T-cell (primary cell): ENCODE data around the gene INPP4A. TPM values are rescaled to one million over a fixed set of nuclear protein-coding genes. Genes with fewer than 3 reads are reported as not detected.

Source experiments
- ATAC-seq, 4 experiments: fragments of 200-7000 bp in 3 of 4; fragments of 150-1000 bp in 1 of 4; cut with Tn5 transposase; replicated peaks in 1 of 4; 1 replicate in 3 of 4; 2 replicates in 1 of 4; pipeline ENCODE4 v1.10.0; 2021; ENCODE audit warnings: moderate library complexity in 3 of 4, mild to moderate bottlenecking in 2 of 4, moderate number of reproducible peaks in 1 of 4
- CTCF ChIA-PET, 2 donors: fragments of 300-600 bp; sonication (Branson Sonifier 250); formaldehyde crosslinking; loops; one replicate each; lab custom pipeline; 2022; ENCODE audit warnings: antibody characterized with exemption in 2 of 2; lab: Charles Lee
- POLR2A ChIA-PET, 2 donors: fragments of 300-600 bp; sonication (Branson Sonifier 250); formaldehyde crosslinking; loops; one replicate each; lab custom pipeline; 2022; ENCODE audit warnings: antibody characterized with exemption in 2 of 2; lab: Charles Lee
- DNase-seq, 35 experiments: peaks; one replicate each; pipeline versions ENCODE4 v3.0.0 to v3.0.0-alpha.2; 2013 to 2023
- H3K27ac ChIP-seq: one replicate; pipeline ENCODE4 v1.5.1; 2013; ENCODE audit warnings: low read length
- H3K27me3 ChIP-seq, 2 experiments: replicated peaks in 1 of 2; 1 replicate in 1 of 2; 2 replicates in 1 of 2; pipeline versions ENCODE4 v1.6.1 to v1.7.0; 2013; ENCODE audit warnings: low read length in 1 of 2, mixed read lengths in 1 of 2; ENCODE audit not compliant: control insufficient read depth in 2 of 2, insufficient read depth in 2 of 2; ENCODE audit errors: extremely low read depth in 1 of 2
- H3K36me3 ChIP-seq, 2 donors: 1 replicate in 1 of 2; 2 replicates in 1 of 2; pipeline versions ENCODE4 v1.6.1 to v1.7.0; 2013; ENCODE audit warnings: low read length in 1 of 2; ENCODE audit not compliant: control insufficient read depth in 2 of 2, insufficient read depth in 1 of 2; ENCODE audit errors: extremely low read depth in 1 of 2
- H3K4me1 ChIP-seq, 2 experiments: 1 replicate in 1 of 2; 2 replicates in 1 of 2; pipeline versions ENCODE4 v1.6.1 to v1.7.0; 2013; ENCODE audit warnings: low read length in 2 of 2, mixed read lengths in 1 of 2; ENCODE audit not compliant: insufficient read depth in 2 of 2, control insufficient read depth in 1 of 2; ENCODE audit errors: extremely low read depth in 1 of 2
- H3K4me3 ChIP-seq, 2 donors: 1 replicate in 1 of 2; 2 replicates in 1 of 2; pipeline versions ENCODE4 v1.5.1 to v1.7.0; 2013; ENCODE audit warnings: mild to moderate bottlenecking in 2 of 2, low read length in 1 of 2, moderate library complexity in 1 of 2; ENCODE audit not compliant: control insufficient read depth in 1 of 2; ENCODE audit errors: extremely low read depth in 1 of 2
- H3K9me3 ChIP-seq: 2 replicates; pipeline ENCODE4 v1.7.0; 2013
- H3K27ac Mint-ChIP-seq, 2 donors: one replicate each; pipeline ENCODE4 v1.8.0; 2020 to 2021; ENCODE audit warnings: mild to moderate bottlenecking in 2 of 2, mixed read lengths in 2 of 2
- H3K27me3 Mint-ChIP-seq, 2 donors: one replicate each; pipeline ENCODE4 v1.8.0; 2021 to 2022; ENCODE audit warnings: mixed read lengths in 2 of 2
- H3K36me3 Mint-ChIP-seq: one replicate; pipeline ENCODE4 v1.8.0; 2021; ENCODE audit warnings: mixed read lengths
- H3K4me1 Mint-ChIP-seq, 3 donors: one replicate each; pipeline ENCODE4 v1.8.0; 2020 to 2022; ENCODE audit warnings: mixed read lengths in 3 of 3, mild to moderate bottlenecking in 1 of 3
- H3K4me3 Mint-ChIP-seq, 3 donors: one replicate each; pipeline ENCODE4 v1.8.0; 2020 to 2022; ENCODE audit warnings: mild to moderate bottlenecking in 3 of 3, mixed read lengths in 3 of 3, moderate library complexity in 3 of 3
- H3K9me3 Mint-ChIP-seq, 3 donors: one replicate each; pipeline ENCODE4 v1.8.0; 2020 to 2022; ENCODE audit warnings: mixed read lengths in 3 of 3
- WGBS: methylation state at CpG from one replicate; pipeline ENCODE4 v1.1.5; 2013; ENCODE audit warnings: missing lambda C conversion rate; ENCODE audit not compliant: insufficient coverage; 5-methylcytosine and 5-hydroxymethylcytosine counted together
- total RNA-seq, 35 experiments: library from RNA in 6 of 35; stranded (reverse) in 6 of 35; fragments of 120-200 nt in 1 of 35; gene quantifications; one replicate each; pipeline versions ENCODE4 v1.2.1 to v1.2.4 and lab custom pipeline; 2013 to 2026

INPP4A gene
- total RNA-seq, 5 donors from 2014 or later (not counting 1 experiment from before 2014, with no cell fraction given): 126 to 153 (median 136) TPM

DNA sequence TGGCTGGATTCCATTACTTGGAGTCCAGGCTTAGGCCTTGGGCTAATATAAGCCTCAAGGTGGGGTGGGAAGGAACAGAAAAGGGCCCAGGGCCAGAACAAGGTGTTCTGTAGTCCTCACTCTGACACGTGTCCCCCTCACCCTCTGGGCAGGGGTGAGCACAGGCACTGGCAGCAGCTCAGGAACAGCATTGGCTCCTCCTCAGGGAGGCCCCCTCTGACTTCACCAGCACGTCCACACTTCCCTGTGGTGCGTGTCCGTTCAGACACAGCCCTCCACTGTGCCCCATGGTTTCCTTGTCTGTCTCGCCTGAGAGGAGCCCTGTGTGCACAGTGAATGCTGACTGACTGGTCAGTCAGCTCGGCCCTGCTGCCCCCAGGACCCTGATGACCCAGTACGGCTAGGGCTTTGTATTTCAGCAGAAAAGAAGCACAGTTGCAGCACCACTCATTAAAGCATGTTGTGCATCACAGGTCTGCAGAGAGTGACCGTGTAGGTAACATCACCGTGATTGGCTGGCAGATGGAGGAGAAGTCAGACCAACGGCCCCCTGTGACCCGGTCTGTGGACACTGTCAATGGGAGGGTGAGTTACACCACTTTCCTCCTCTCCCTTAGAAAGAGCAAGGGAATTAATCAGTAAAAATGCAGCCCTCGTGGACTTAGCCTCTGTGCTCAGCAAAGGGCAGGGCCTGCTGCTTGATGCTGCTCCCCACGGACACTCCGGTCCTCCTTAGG lies 92.9 kb downstream of the INPP4A start:
- no peaks in the 10 kb centered on the region for H3K4me1 Mint-ChIP-seq
- H3K27me3 ChIP-seq: no peaks in the 10 kb centered on the region
- DNase-seq (no peak), ATAC-seq (no peak)
- H3K36me3 Mint-ChIP-seq: peaks cover 64% of the 10 kb centered on the region
- H3K36me3 ChIP-seq: peaks cover 31 to 86% of the 10 kb centered on the region in 2 donors
- H3K4me3 ChIP-seq: no peak overlapping the region
- H3K27ac Mint-ChIP-seq: peak overlapping the region in 1 of 2 donors; percentile 34
- H3K4me1 ChIP-seq: no peaks in the 10 kb centered on the region
- 99% methylated on average over 10 of the region's 14 CpGs for WGBS
- no peaks in the 10 kb centered on the region for H3K9me3 ChIP-seq
- no peaks in the 10 kb centered on the region for H3K27me3 Mint-ChIP-seq
- no peak overlapping the region for H3K4me3 Mint-ChIP-seq
- ChIA-PET CTCF (no interaction called here), POLR2A (interaction anchor here in 1 of 2 donors (1.2 kb wide), 1 partner anchor 23 kb away, joined by 3 read pairs; no protein-coding TSS in a partner anchor)
- H3K27ac ChIP-seq: no peak overlapping the region
- H3K9me3 Mint-ChIP-seq: no peaks in the 10 kb centered on the region

- H3K36me3 Mint-ChIP-seq: peaks cover 62% of the 10 kb centered on the region
- H3K27ac ChIP-seq: no peak overlapping the region
- peaks cover 36 to 86% of the 10 kb centered on the region in 2 donors for H3K36me3 ChIP-seq
- no peaks in the 10 kb centered on the region for H3K4me1 ChIP-seq
- ATAC-seq (no peak), DNase-seq (no peak)
- H3K27me3 Mint-ChIP-seq: no peaks in the 10 kb centered on the region
- no peak overlapping the region for H3K4me3 ChIP-seq
- WGBS: 96% methylated on average over 7 of the region's 11 CpGs
- no peak overlapping the region for H3K4me3 Mint-ChIP-seq
- H3K9me3 ChIP-seq: no peaks in the 10 kb centered on the region
- H3K4me1 Mint-ChIP-seq: no peaks in the 10 kb centered on the region
- H3K27me3 ChIP-seq: no peaks in the 10 kb centered on the region
- ChIA-PET POLR2A (no interaction called here), CTCF (no interaction called here)
- H3K27ac Mint-ChIP-seq: peak overlapping the region in 1 of 2 donors; percentile 34
- no peaks in the 10 kb centered on the region for H3K9me3 Mint-ChIP-seq
Measured at GRCh38 chr2:98538280-98539041, 93.8 kb downstream of the INPP4A start.

DNA sequence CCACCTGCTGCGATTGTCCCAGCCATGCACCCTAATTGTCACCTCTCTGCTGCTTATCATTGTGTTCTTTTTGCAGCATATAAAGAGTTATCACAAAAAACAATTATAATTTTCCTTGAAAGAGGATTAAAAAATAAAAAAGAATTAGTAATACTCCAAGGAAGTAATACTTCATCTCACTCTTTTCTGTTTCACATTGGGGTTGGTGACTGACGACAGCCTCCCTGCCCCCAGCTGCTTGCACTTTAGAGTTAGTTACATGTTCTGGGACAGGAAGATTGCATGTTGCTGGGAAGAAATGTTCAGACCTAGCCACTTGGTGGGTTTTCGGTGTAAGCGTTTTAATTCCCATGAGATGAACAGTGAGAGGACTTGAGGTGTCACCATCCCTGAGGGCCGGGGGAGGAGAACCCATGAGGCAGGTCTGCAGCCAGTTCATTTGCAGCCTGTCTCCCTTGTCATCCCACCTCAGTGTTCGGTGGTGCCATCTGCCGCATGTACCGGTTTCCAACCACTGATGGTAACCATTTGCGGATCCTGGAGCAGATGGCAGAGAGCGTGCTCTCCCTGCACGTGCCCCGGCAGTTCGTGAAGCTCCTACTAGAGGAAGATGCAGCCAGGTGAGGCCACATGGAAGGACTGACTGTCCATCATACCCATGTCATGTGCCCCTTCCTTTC lies 94.5 kb downstream of the INPP4A start:
- Mint-ChIP-seq H3K4me3 (no peak overlapping the region), H3K27me3 (no peaks in the 10 kb centered on the region), H3K27ac (no peak overlapping the region), H3K9me3 (no peaks in the 10 kb centered on the region), H3K4me1 (peaks cover 0 to 6% (median 0%) of the 10 kb centered on the region in 3 donors), H3K36me3 (peaks cover 68% of the 10 kb centered on the region)
- Histone ChIP-seq H3K9me3 (no peaks in the 10 kb centered on the region), H3K27ac (no peak overlapping the region), H3K27me3 (no peaks in the 10 kb centered on the region), H3K4me3 (no peak overlapping the region), H3K36me3 (peaks cover 37 to 86% of the 10 kb centered on the region in 2 donors), H3K4me1 (no peaks in the 10 kb centered on the region)
- 97% methylated on average over 10 of the region's 13 CpGs for WGBS
- no peak for DNase-seq
- POLR2A ChIA-PET: no interaction called here
- ATAC-seq: no peak
- CTCF ChIA-PET: no interaction called here

DNA sequence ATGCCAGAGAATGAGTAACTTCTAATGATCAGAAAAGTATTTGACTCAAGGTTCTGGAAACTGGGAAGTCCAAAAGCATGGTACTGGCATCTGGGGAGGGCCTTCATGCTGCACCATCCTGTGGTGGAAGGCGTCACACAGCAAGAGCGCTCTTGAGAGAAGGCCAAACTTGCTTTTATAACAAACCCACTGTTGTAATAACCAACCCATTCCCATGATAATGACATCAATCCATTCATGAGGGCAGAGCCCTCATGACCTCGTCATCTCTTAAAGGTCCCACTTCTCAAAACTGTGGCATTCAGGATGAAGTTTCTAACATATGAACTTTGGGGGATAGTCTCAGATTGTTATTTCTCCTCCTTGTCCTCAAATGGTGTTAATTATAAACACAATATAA lies 95.9 kb downstream of the INPP4A start:
- H3K27ac Mint-ChIP-seq: no peak overlapping the region
- POLR2A ChIA-PET: no interaction called here
- WGBS: 100% methylated on average over 2 of the region's 3 CpGs

DNA sequence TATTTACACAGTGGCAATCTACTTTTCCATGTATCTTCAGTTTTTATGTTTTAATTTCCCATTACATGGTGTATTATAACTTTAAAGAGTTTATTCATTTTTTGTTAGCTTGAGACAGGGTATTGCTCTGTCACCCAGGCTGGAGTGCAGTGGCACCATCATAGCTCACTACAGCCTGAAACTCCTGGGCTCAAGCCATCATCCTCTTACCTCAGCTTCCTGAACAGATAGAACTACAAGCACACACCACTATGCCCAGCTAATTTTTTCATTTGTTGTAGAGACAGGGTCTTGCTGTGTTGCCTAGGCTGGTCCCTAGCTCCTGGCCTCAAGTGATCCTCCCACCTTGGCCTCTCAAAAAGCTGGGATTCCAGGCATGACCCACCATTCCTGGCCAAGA lies 96.8 kb downstream of the INPP4A start:
- Mint-ChIP-seq H3K4me3 (no peak overlapping the region), H3K27ac (peak overlapping the region in 1 of 2 donors; percentile 59), H3K4me1 (peaks cover 6 to 24% (median 7%) of the 10 kb centered on the region in 3 donors), H3K9me3 (no peaks in the 10 kb centered on the region), H3K27me3 (no peaks in the 10 kb centered on the region), H3K36me3 (peaks cover 74% of the 10 kb centered on the region)
- Histone ChIP-seq H3K27ac (no peak overlapping the region), H3K27me3 (no peaks in the 10 kb centered on the region), H3K36me3 (peaks cover 46 to 89% of the 10 kb centered on the region in 2 donors), H3K4me3 (no peak overlapping the region), H3K4me1 (peaks cover 0 to 6% of the 10 kb centered on the region in 2 experiments), H3K9me3 (no peaks in the 10 kb centered on the region)
- POLR2A ChIA-PET: interaction anchor here (0.6 to 0.7 kb wide), 3 partner anchors 8 to 455 kb away, joined by 3 to 6 read pairs (median 3); no protein-coding TSS in a partner anchor
- DNase-seq (no peak), ATAC-seq (no peak)
- CTCF ChIA-PET: no interaction called here

More for the DNA sequence above, 95.9 kb downstream of the INPP4A start:
- no peak for ATAC-seq
- no peaks in the 10 kb centered on the region for H3K9me3 Mint-ChIP-seq
- peaks cover 74% of the 10 kb centered on the region for H3K36me3 Mint-ChIP-seq
- peaks cover 0 to 15% (median 2%) of the 10 kb centered on the region in 3 donors for H3K4me1 Mint-ChIP-seq
- H3K27me3 ChIP-seq: no peaks in the 10 kb centered on the region
- H3K27me3 Mint-ChIP-seq: no peaks in the 10 kb centered on the region
- peaks cover 41 to 89% of the 10 kb centered on the region in 2 donors for H3K36me3 ChIP-seq
- no peak for DNase-seq
- no peak overlapping the region for H3K4me3 ChIP-seq
- H3K9me3 ChIP-seq: no peaks in the 10 kb centered on the region
- CTCF ChIA-PET: no interaction called here
- H3K4me1 ChIP-seq: no peaks in the 10 kb centered on the region
- H3K27ac ChIP-seq: no peak overlapping the region
- H3K4me3 Mint-ChIP-seq: no peak overlapping the region

GRCh38 chr2:98541906-98542305 lies 97.2 kb downstream of the INPP4A start:
- H3K4me3 Mint-ChIP-seq: no peak overlapping the region
- peaks cover 46 to 89% of the 10 kb centered on the region in 2 donors for H3K36me3 ChIP-seq

More at GRCh38 chr2:98541906-98542305, 97.2 kb downstream of the INPP4A start:
- ATAC-seq (no peak), DNase-seq (no peak)
- WGBS: no CpG with 5 or more reads among the region's 9 CpGs
- peaks cover 73% of the 10 kb centered on the region for H3K36me3 Mint-ChIP-seq
- no peaks in the 10 kb centered on the region for H3K9me3 ChIP-seq
- CTCF ChIA-PET: interaction anchor here in 1 of 2 donors (0.6 kb wide), 1 partner anchor 57 kb away, joined by 3 read pairs; no protein-coding TSS in a partner anchor
- peaks cover 0 to 10% of the 10 kb centered on the region in 2 experiments for H3K4me1 ChIP-seq
- no peak overlapping the region for H3K27ac ChIP-seq
- no peaks in the 10 kb centered on the region for H3K9me3 Mint-ChIP-seq
- H3K4me3 ChIP-seq: no peak overlapping the region
- peaks cover 9 to 28% (median 11%) of the 10 kb centered on the region in 3 donors for H3K4me1 Mint-ChIP-seq
- POLR2A ChIA-PET: interaction anchor here (0.6 to 0.7 kb wide), 3 partner anchors 8 to 455 kb away, joined by 3 to 6 read pairs (median 3); no protein-coding TSS in a partner anchor
- peak overlapping the region in 1 of 2 donors; percentile 59 for H3K27ac Mint-ChIP-seq
- no peaks in the 10 kb centered on the region for H3K27me3 Mint-ChIP-seq
- no peaks in the 10 kb centered on the region for H3K27me3 ChIP-seq
